ENCODE results near the gene ELOVL4. TPM values are rescaled to one million over a fixed set of nuclear protein-coding genes. Genes with fewer than 3 reads are reported as not detected.
A peak's percentile ranks its signal among the peaks of the same experiment; 100 is the strongest.

Gene ELOVL4
- total RNA-seq, 2 donors from 2014 or later: 3.2 to 3.4 TPM

GRCh38 chr6:79946272-79947190 is 822 bp downstream of the ELOVL4 start:
- H3K27ac Mint-ChIP-seq: peak overlapping the region; percentile 88

GRCh38 chr6:79943133-79943532 is 4.2 kb downstream of the ELOVL4 start:
- H3K4me1 Mint-ChIP-seq: peaks cover 28% of the 10 kb centered on the region
- no peaks in the 10 kb centered on the region for H3K36me3 Mint-ChIP-seq (ENCODE audit: low read depth)
- H3K27me3 Mint-ChIP-seq: no peaks in the 10 kb centered on the region
- no peak overlapping the region for H3K27ac Mint-ChIP-seq
- ATAC-seq (replicated peaks): no peak
- H3K4me3 Mint-ChIP-seq: no peak overlapping the region
- H3K9me3 Mint-ChIP-seq: no peaks in the 10 kb centered on the region

More at GRCh38 chr6:79946272-79947190, 822 bp downstream of the ELOVL4 start:
- Mint-ChIP-seq H3K27me3 (no peaks in the 10 kb centered on the region), H3K9me3 (no peaks in the 10 kb centered on the region), H3K4me1 (peaks cover 36% of the 10 kb centered on the region), H3K4me3 (peak overlapping the region; percentile 93), H3K36me3 (ENCODE audit: low read depth) (no peaks in the 10 kb centered on the region)
- ATAC-seq (replicated peaks): peak; percentile 27

- Mint-ChIP-seq H3K4me3 (peak overlapping the region; percentile 22), H3K9me3 (no peaks in the 10 kb centered on the region), H3K4me1 (peaks cover 22% of the 10 kb centered on the region), H3K27me3 (no peaks in the 10 kb centered on the region), H3K36me3 (ENCODE audit: low read depth) (no peaks in the 10 kb centered on the region), H3K27ac (no peak overlapping the region)
- ATAC-seq (replicated peaks): peak; percentile 48
Measured at GRCh38 chr6:79941489-79942151, 5.7 kb downstream of the ELOVL4 start.

- no peak for ATAC-seq (replicated peaks)
- peaks cover 3% of the 10 kb centered on the region for H3K36me3 Mint-ChIP-seq (ENCODE audit: low read depth)
- peak overlapping the region; percentile 78 for H3K27ac Mint-ChIP-seq
- H3K27me3 Mint-ChIP-seq: no peaks in the 10 kb centered on the region
- no peaks in the 10 kb centered on the region for H3K9me3 Mint-ChIP-seq
- H3K4me3 Mint-ChIP-seq: peak overlapping the region; percentile 46
- peaks cover 20% of the 10 kb centered on the region for H3K4me1 Mint-ChIP-seq
Measured at GRCh38 chr6:79928478-79928998, 18.8 kb downstream of the ELOVL4 start.

GRCh38 chr6:79927758-79928157 is 19.6 kb downstream of the ELOVL4 start:
- Mint-ChIP-seq H3K4me1 (peaks cover 16% of the 10 kb centered on the region), H3K4me3 (peak overlapping the region; percentile 46), H3K9me3 (no peaks in the 10 kb centered on the region), H3K36me3 (ENCODE audit: low read depth) (peaks cover 8% of the 10 kb centered on the region), H3K27me3 (no peaks in the 10 kb centered on the region), H3K27ac (peak overlapping the region; percentile 78)
- ATAC-seq (replicated peaks): no peak

GRCh38 chr6:79923270-79923669 is 24.1 kb downstream of the ELOVL4 start:
- Mint-ChIP-seq H3K27ac (no peak overlapping the region), H3K4me1 (peaks cover 4% of the 10 kb centered on the region), H3K4me3 (no peak overlapping the region), H3K36me3 (ENCODE audit: low read depth) (peaks cover 25% of the 10 kb centered on the region), H3K9me3 (no peaks in the 10 kb centered on the region), H3K27me3 (no peaks in the 10 kb centered on the region)
- ATAC-seq (replicated peaks): no peak

- Mint-ChIP-seq H3K27ac (no peak overlapping the region), H3K27me3 (no peaks in the 10 kb centered on the region), H3K9me3 (no peaks in the 10 kb centered on the region), H3K4me1 (no peaks in the 10 kb centered on the region), H3K4me3 (no peak overlapping the region), H3K36me3 (ENCODE audit: low read depth) (peaks cover 30% of the 10 kb centered on the region)
- no peak for ATAC-seq (replicated peaks)
Measured at GRCh38 chr6:79922018-79922417, 25.3 kb downstream of the ELOVL4 start.

GRCh38 chr6:79913369-79913768 is 34.0 kb downstream of the ELOVL4 start:
- ATAC-seq (replicated peaks): peak; percentile 34
- no peak overlapping the region for H3K27ac Mint-ChIP-seq
- no peaks in the 10 kb centered on the region for H3K4me1 Mint-ChIP-seq

GRCh38 chr6:79911992-79912391 is 35.4 kb downstream of the ELOVL4 start:
- H3K27ac Mint-ChIP-seq: no peak overlapping the region
- H3K4me1 Mint-ChIP-seq: no peaks in the 10 kb centered on the region
- no peak for ATAC-seq (replicated peaks)
- peaks cover 8% of the 10 kb centered on the region for H3K36me3 Mint-ChIP-seq (ENCODE audit: low read depth)
- H3K27me3 Mint-ChIP-seq: peaks cover 2% of the 10 kb centered on the region
- H3K4me3 Mint-ChIP-seq: no peak overlapping the region
- H3K9me3 Mint-ChIP-seq: no peaks in the 10 kb centered on the region

More at GRCh38 chr6:79913369-79913768, 34.0 kb downstream of the ELOVL4 start:
- Mint-ChIP-seq H3K4me3 (no peak overlapping the region), H3K27me3 (no peaks in the 10 kb centered on the region), H3K9me3 (no peaks in the 10 kb centered on the region), H3K36me3 (ENCODE audit: low read depth) (peaks cover 13% of the 10 kb centered on the region)

- Mint-ChIP-seq H3K4me1 (no peaks in the 10 kb centered on the region), H3K4me3 (no peak overlapping the region), H3K27ac (no peak overlapping the region), H3K36me3 (ENCODE audit: low read depth) (no peaks in the 10 kb centered on the region), H3K27me3 (peaks cover 4% of the 10 kb centered on the region), H3K9me3 (no peaks in the 10 kb centered on the region)
- no peak for ATAC-seq (replicated peaks)
Measured at GRCh38 chr6:79909517-79909916, 37.8 kb downstream of the ELOVL4 start.

GRCh38 chr6:79902046-79902445 is 45.3 kb downstream of the ELOVL4 start:
- Mint-ChIP-seq H3K27me3 (peaks cover 3% of the 10 kb centered on the region), H3K36me3 (ENCODE audit: low read depth) (no peaks in the 10 kb centered on the region), H3K9me3 (no peaks in the 10 kb centered on the region), H3K4me3 (no peak overlapping the region), H3K27ac (no peak overlapping the region), H3K4me1 (no peaks in the 10 kb centered on the region)
- no peak for ATAC-seq (replicated peaks)

- Mint-ChIP-seq H3K9me3 (no peaks in the 10 kb centered on the region), H3K27me3 (no peaks in the 10 kb centered on the region), H3K4me3 (no peak overlapping the region), H3K27ac (no peak overlapping the region), H3K4me1 (no peaks in the 10 kb centered on the region), H3K36me3 (ENCODE audit: low read depth) (no peaks in the 10 kb centered on the region)
- ATAC-seq (replicated peaks): no peak
Measured at GRCh38 chr6:79898076-79898475, 49.3 kb downstream of the ELOVL4 start.

GRCh38 chr6:79896075-79896449 is 51.3 kb downstream of the ELOVL4 start:
- Mint-ChIP-seq H3K9me3 (peaks cover 3% of the 10 kb centered on the region), H3K4me1 (no peaks in the 10 kb centered on the region), H3K27ac (no peak overlapping the region), H3K4me3 (no peak overlapping the region), H3K36me3 (ENCODE audit: low read depth) (no peaks in the 10 kb centered on the region), H3K27me3 (peaks cover 4% of the 10 kb centered on the region)
- ATAC-seq (replicated peaks): no peak

GRCh38 chr6:79895382-79896074 is 51.8 kb downstream of the ELOVL4 start:
- Mint-ChIP-seq H3K9me3 (peaks cover 6% of the 10 kb centered on the region), H3K27me3 (peaks cover 4% of the 10 kb centered on the region), H3K4me1 (no peaks in the 10 kb centered on the region), H3K27ac (no peak overlapping the region), H3K4me3 (no peak overlapping the region), H3K36me3 (ENCODE audit: low read depth) (no peaks in the 10 kb centered on the region)
- ATAC-seq (replicated peaks): no peak

All from activated T-helper 17 cell treated with anti-CD3 and anti-CD28 coated beads, Interleukin-2, amount 50 U/mL, for 72 hours (primary cell).